Spleen (tissue), 11 donors: ENCODE results near the gene LYL1. TPM values are rescaled to one million over a fixed set of nuclear protein-coding genes. Genes with fewer than 3 reads are reported as not detected.

Source experiments
- DNase-seq: peaks from one replicate; pipeline ENCODE4 v3.0.0-alpha.2; 2020
- H3K27ac ChIP-seq, 8 donors: fragments of 200-600 bp; sonication (generic) in 7 of 8; 1 replicate in 4 of 8; 2 replicates in 4 of 8; pipeline versions ENCODE4 v1.5.0 to v1.8.0; 2016 to 2021; ENCODE audit warnings: inconsistent platforms in 4 of 8, mild to moderate bottlenecking in 4 of 8, moderate library complexity in 1 of 8
- H3K27me3 ChIP-seq, 7 donors: fragments of 200-600 bp; sonication (generic) in 6 of 7; replicated peaks in 1 of 7; 1 replicate in 4 of 7; 2 replicates in 3 of 7; pipeline versions ENCODE4 v1.5.0 to v1.8.0; 2016 to 2021; ENCODE audit warnings: inconsistent platforms in 3 of 7, mild to moderate bottlenecking in 1 of 7
- H3K36me3 ChIP-seq, 6 donors: fragments of 200-600 bp; sonication (generic) in 5 of 6; 1 replicate in 4 of 6; 2 replicates in 2 of 6; pipeline versions ENCODE4 v1.5.0 to v1.8.0; 2016 to 2021; ENCODE audit warnings: inconsistent platforms in 2 of 6
- H3K4me1 ChIP-seq, 6 donors: fragments of 200-600 bp; sonication (generic) in 5 of 6; 1 replicate in 3 of 6; 2 replicates in 3 of 6; pipeline versions ENCODE4 v1.5.0 to v1.8.0; 2016 to 2021; ENCODE audit warnings: inconsistent platforms in 3 of 6
- H3K4me3 ChIP-seq, 8 donors: fragments of 200-600 bp; sonication (generic) in 7 of 8; 1 replicate in 4 of 8; 2 replicates in 4 of 8; pipeline versions ENCODE4 v1.5.0 to v1.8.0; 2016 to 2021; ENCODE audit warnings: inconsistent platforms in 4 of 8, mild to moderate bottlenecking in 4 of 8, moderate library complexity in 2 of 8
- H3K9me3 ChIP-seq, 8 donors: fragments of 200-600 bp; sonication (generic) in 7 of 8; 1 replicate in 4 of 8; 2 replicates in 4 of 8; pipeline versions ENCODE4 v1.5.0 to v1.8.0; 2016 to 2021; ENCODE audit warnings: inconsistent platforms in 4 of 8
- CTCF ChIP-seq, 11 experiments: fragments of 200-600 bp in 7 of 11; fragments of 450-650 bp in 4 of 11; sonication (generic) in 4 of 11; IDR thresholded peaks in 8 of 11; conservative IDR thresholded peaks in 3 of 11; 1 replicate in 7 of 11; 2 replicates in 4 of 11; pipeline versions ENCODE4 v1.4.0 to v1.8.0; 2016 to 2021; ENCODE audit warnings: antibody characterized with exemption in 11 of 11, inconsistent platforms in 4 of 11, mild to moderate bottlenecking in 1 of 11
- POLR2A ChIP-seq, 3 donors: fragments of 450-650 bp; IDR thresholded peaks; one replicate each; pipeline ENCODE4 v1.5.1; 2017; ENCODE audit warnings: antibody characterized with exemption in 3 of 3, mild to moderate bottlenecking in 1 of 3
- POLR2AphosphoS5 ChIP-seq, 3 donors: sonication (generic); formaldehyde crosslinking; IDR thresholded peaks; one replicate each; pipeline ENCODE4 v1.5.1; 2017; ENCODE audit warnings: antibody characterized with exemption in 3 of 3
- WGBS, 5 donors: extraction: QIAGEN DNeasy Blood & Tissue Kit in 3 of 5; methylation state at CpG; one replicate each; pipeline versions ENCODE4 v1.1.5 to v1.1.7; 2013 to 2018; 5-methylcytosine and 5-hydroxymethylcytosine counted together
- intact Hi-C: fragments of 100-400 bp; cut with DNase I; formaldehyde crosslinking; loops from one replicate; pipeline ENCODE4 v1.15.0; 2023; ENCODE audit warnings: low total_unique reads
- polyA plus RNA-seq, 3 donors: library from polyadenylated mRNA; stranded (reverse); fragments of 200-250 nt; gene quantifications; one replicate each; pipeline ENCODE4 v1.2.1, GENCODE V29; 2013
- total RNA-seq, 7 donors: library from RNA; depleted of rRNA in 3 of 7; stranded (reverse); fragments of >200 nt in 3 of 7; fragmentation: NEBNext Ultra II Directional in 4 of 7; extraction: Animal tissue kit (Norgen Biotek cat#: 25700) in 4 of 7; gene quantifications; one replicate each; pipeline versions ENCODE4 v1.1.0 to v1.2.1, GENCODE V29; 2016 to 2021
- donor health status: healthy with polysubstance abuse.
- donor health status: DM: no; HTN: no; CAD: no; lungs with moderate emphysema.
- donor health status: DM: no; HTN: no; CAD: no.
- donor health status: Bipolar disorder and iron deficiency.
- donor health status: healthy.
- donor health status: DM: no; HTN: no; CAD: no.
- donor health status: DM: yes; HTN: yes; CAD: no.

The LYL1 gene
- total and polyA plus RNA-seq, 10 donors = 35.5 to 86.9 (median 59.4) TPM

GRCh38 chr19:13095934-13096927, 6.4 kb downstream of the LYL1 start:
- TF ChIP-seq POLR2A (IDR thresholded peaks at IDR 0.05) = no peak
- peak in 5 of 11 experiments; percentile 15 to 51 (median 48) for TF ChIP-seq CTCF (IDR thresholded peaks at IDR 0.05 in 8 of 11, conservative IDR thresholded peaks at IDR 0.05 in 3 of 11)
- TF ChIP-seq POLR2AphosphoS5 (IDR thresholded peaks at IDR 0.05) = peak; percentile 11 to 64 (median 44)
- H3K9me3 ChIP-seq = no peaks in the 10 kb centered on the region
- peak; percentile 89 for DNase-seq
- 14 to 24% (median 18%) methylated on average over 35 to 44 of the region's 44 CpGs for WGBS, 5 donors
- peak overlapping the region; percentile 24 to 88 (median 52) for H3K4me3 ChIP-seq
- intact Hi-C loops = loop anchor here (2.0 kb wide), 1 partner anchor 113 kb away; no protein-coding TSS in a partner anchor
- peak overlapping the region; percentile 60 to 99 (median 97) for H3K27ac ChIP-seq
- peaks cover 0 to 27% (median 3%) of the 10 kb centered on the region in 6 donors for H3K36me3 ChIP-seq
- peaks cover 0 to 41% (median 0%) of the 10 kb centered on the region in 7 donors for H3K27me3 ChIP-seq
- peaks cover 26 to 81% (median 76%) of the 10 kb centered on the region in 6 donors for H3K4me1 ChIP-seq

GRCh38 chr19:13095393-13095784, 7.3 kb downstream of the LYL1 start:
- WGBS, 5 donors = 20 to 37% (median 26%) methylated on average over 16 to 25 of the region's 25 CpGs
- peaks cover 20 to 73% (median 67%) of the 10 kb centered on the region in 6 donors for H3K4me1 ChIP-seq
- peak; percentile 94 for DNase-seq
- peak in 1 of 3 donors; percentile 56 for TF ChIP-seq POLR2A (IDR thresholded peaks at IDR 0.05)
- peak; percentile 83 to 84 (median 84) for TF ChIP-seq POLR2AphosphoS5 (IDR thresholded peaks at IDR 0.05)
- TF ChIP-seq CTCF (IDR thresholded peaks at IDR 0.05 in 8 of 11, conservative IDR thresholded peaks at IDR 0.05 in 3 of 11) = no peak
- peaks cover 0 to 22% (median under 1%) of the 10 kb centered on the region in 6 donors for H3K36me3 ChIP-seq
- H3K9me3 ChIP-seq = no peaks in the 10 kb centered on the region
- H3K27ac ChIP-seq = peak overlapping the region; percentile 60 to 99 (median 97)
- peak overlapping the region in 7 of 8 donors; percentile 28 to 88 (median 61) for H3K4me3 ChIP-seq
- peaks cover 0 to 41% (median 0%) of the 10 kb centered on the region in 7 donors for H3K27me3 ChIP-seq
- intact Hi-C loops = loop anchor here (2.0 kb wide), 1 partner anchor 113 kb away; no protein-coding TSS in a partner anchor

- peak overlapping the region in 7 of 8 donors; percentile 28 to 88 (median 61) for H3K4me3 ChIP-seq
- H3K36me3 ChIP-seq = peaks cover 0 to 22% (median 0%) of the 10 kb centered on the region in 6 donors
- H3K27me3 ChIP-seq = peaks cover 0 to 41% (median 0%) of the 10 kb centered on the region in 7 donors
- H3K9me3 ChIP-seq = no peaks in the 10 kb centered on the region
- intact Hi-C loops = loop anchor here (2.0 kb wide), 1 partner anchor 112 kb away; no protein-coding TSS in a partner anchor
- peaks cover 15 to 68% (median 62%) of the 10 kb centered on the region in 6 donors for H3K4me1 ChIP-seq
- TF ChIP-seq POLR2AphosphoS5 (IDR thresholded peaks at IDR 0.05) (no peak), POLR2A (IDR thresholded peaks at IDR 0.05) (no peak), CTCF (IDR thresholded peaks at IDR 0.05 in 8 of 11, conservative IDR thresholded peaks at IDR 0.05 in 3 of 11) (no peak)
- 21 to 38% (median 26%) methylated on average over 11 to 16 of the region's 16 CpGs for WGBS, 5 donors
- H3K27ac ChIP-seq = peak overlapping the region; percentile 60 to 99 (median 97)
- peak; percentile 92 for DNase-seq
These were observed 7.8 kb downstream of the LYL1 start for GRCh38 chr19:13094771-13095392.
